Measurements from ENCODE around the gene COL10A1. TPM values are rescaled to one million over a fixed set of nuclear protein-coding genes. Genes with fewer than 3 reads are reported as not detected.

Gene COL10A1
- total and polyA plus RNA-seq, 2 experiments from 2014 or later, result 0.28 to 0.31 TPM

GRCh38 chr6:116084284-116084683 lies 41.6 kb downstream of the COL10A1 start (continued):
- no peak for TF ChIP-seq REST (IDR thresholded peaks at IDR 0.05; ENCODE audit: unreplicated experiment)
- no peak for TF ChIP-seq NANOG (IDR thresholded peaks at IDR 0.05; ENCODE audit: borderline replicate concordance)
- no peak for TF ChIP-seq ZNF114 (CRISPR knock-in tag; IDR thresholded peaks at IDR 0.05)
- TF ChIP-seq EZH2phosphoT487 (IDR thresholded peaks at IDR 0.05; ENCODE audit: unreplicated experiment), result no peak
- TF ChIP-seq CTCF (conservative IDR thresholded peaks at IDR 0.05; ENCODE audit: low read depth in 2 of 2), result no peak
- no peak for TF ChIP-seq ETS1 (IDR thresholded peaks at IDR 0.05)
- TF ChIP-seq JUNB (IDR thresholded peaks at IDR 0.05; ENCODE audit: unreplicated experiment), result no peak

- Mint-ChIP-seq H3K9me3 (no peaks in the 10 kb centered on the region), H3K27me3 (ENCODE audit: insufficient read depth, low read depth, poor library complexity) (peaks cover 1% of the 10 kb centered on the region), H3K4me3 (no peak overlapping the region), H3K4me1 (no peaks in the 10 kb centered on the region), H3K27ac (no peak overlapping the region), H3K36me3 (ENCODE audit: low read depth) (no peaks in the 10 kb centered on the region)
- H3F3A ChIP-seq (replicated peaks; ENCODE audit: low read depth), result no peaks in the 10 kb centered on the region
- H3K4me1 ChIP-seq (ENCODE audit: insufficient read depth), result no peaks in the 10 kb centered on the region
- no peaks in the 10 kb centered on the region for H3K79me2 ChIP-seq (replicated peaks; ENCODE audit: insufficient read depth)
- H3K9me2 ChIP-seq (ENCODE audit: insufficient read depth), result no peaks in the 10 kb centered on the region
- H3K4me3 ChIP-seq, result no peak overlapping the region
- DNase-seq (ENCODE audit: low spot score) (no peak), ATAC-seq (no peak)
- H4K20me1 ChIP-seq (replicated peaks; ENCODE audit: insufficient read depth), result no peaks in the 10 kb centered on the region
- no peak overlapping the region for H2AFZ ChIP-seq
- no peaks in the 10 kb centered on the region for H3K36me3 ChIP-seq (ENCODE audit: insufficient read depth)
- H3K4me2 ChIP-seq, result no peak overlapping the region
- H3K27me3 ChIP-seq (ENCODE audit: insufficient read depth), result no peaks in the 10 kb centered on the region
- H3K27ac ChIP-seq (ENCODE audit: low read depth), result no peak overlapping the region
- TF ChIP-seq ZNF331 (CRISPR knock-in tag; IDR thresholded peaks at IDR 0.05; ENCODE audit: low read depth) (no peak), ZNF114 (CRISPR knock-in tag; IDR thresholded peaks at IDR 0.05) (no peak), EZH2 (IDR thresholded peaks at IDR 0.05; ENCODE audit: low read depth, unreplicated experiment) (no peak), STAT1 (IDR thresholded peaks at IDR 0.05; ENCODE audit: unreplicated experiment) (no peak), ETS1 (IDR thresholded peaks at IDR 0.05) (no peak), POLR2AphosphoS5 (IDR thresholded peaks at IDR 0.05; ENCODE audit: low read depth) (no peak), NANOG (IDR thresholded peaks at IDR 0.05; ENCODE audit: borderline replicate concordance) (no peak), REST (IDR thresholded peaks at IDR 0.05; ENCODE audit: unreplicated experiment) (no peak)
Measured at GRCh38 chr6:116083052-116083451, 42.9 kb downstream of the COL10A1 start.

All from GM23338 (cell line).